Esophagus squamous epithelium (tissue), 5 donors: ENCODE results near the gene WWOX. TPM values are rescaled to one million over a fixed set of nuclear protein-coding genes. Genes with fewer than 3 reads are reported as not detected.

Experiments used
- DNase-seq: peaks from one replicate; lab custom pipeline; 2025; lab: John Stamatoyannopoulos, UW
- H3K27ac ChIP-seq, 4 donors: fragments of 200-600 bp; sonication (generic); one replicate each; pipeline ENCODE4 v1.5.1; 2016 to 2019; ENCODE audit warnings: mild to moderate bottlenecking in 1 of 4
- H3K27me3 ChIP-seq, 4 donors: fragments of 200-600 bp; sonication (generic); 1 replicate in 3 of 4; 2 replicates in 1 of 4; pipeline versions ENCODE4 v1.5.1 to v1.6.0; 2017 to 2021; ENCODE audit warnings: antibody characterized with exemption in 1 of 4
- H3K36me3 ChIP-seq, 3 donors: fragments of 200-600 bp; sonication (generic); one replicate each; pipeline ENCODE4 v1.5.1; 2016 to 2019
- H3K4me1 ChIP-seq, 3 donors: fragments of 200-600 bp; sonication (generic); one replicate each; pipeline ENCODE4 v1.5.1; 2017 to 2019
- H3K4me3 ChIP-seq, 4 donors: fragments of 200-600 bp; sonication (generic); 1 replicate in 3 of 4; 2 replicates in 1 of 4; pipeline ENCODE4 v1.5.1; 2016 to 2019; ENCODE audit warnings: mild to moderate bottlenecking in 2 of 4, moderate library complexity in 1 of 4
- H3K9me3 ChIP-seq, 3 donors: fragments of 200-600 bp; sonication (generic); one replicate each; pipeline ENCODE4 v1.5.1; 2016 to 2019
- CTCF ChIP-seq, 6 experiments: fragments of 450-650 bp in 4 of 6; fragments of 200-600 bp in 2 of 6; sonication (generic) in 2 of 6; IDR thresholded peaks; one replicate each; pipeline ENCODE4 v1.5.1; 2016 to 2019; ENCODE audit warnings: antibody characterized with exemption in 6 of 6, mild to moderate bottlenecking in 4 of 6, moderate library complexity in 4 of 6
- POLR2A ChIP-seq, 4 donors: fragments of 450-650 bp; IDR thresholded peaks; one replicate each; pipeline ENCODE4 v1.6.1; 2017; ENCODE audit warnings: antibody characterized with exemption in 4 of 4, mild to moderate bottlenecking in 4 of 4, moderate library complexity in 3 of 4
- WGBS, 2 donors: methylation state at CpG; one replicate each; pipeline ENCODE4 v1.1.5; 2018; 5-methylcytosine and 5-hydroxymethylcytosine counted together
- intact Hi-C: fragments of 100-400 bp; cut with DNase I; formaldehyde crosslinking; loops from one replicate; pipeline ENCODE4 v1.15.0; 2022
- total RNA-seq, 4 donors: library from RNA; depleted of rRNA; stranded (reverse); fragments of >200 nt; gene quantifications; one replicate each; pipeline ENCODE4 v1.1.0, GENCODE V29; 2016
- donor health status: DM: yes; HTN: yes; CAD: no.

The WWOX gene
- total RNA-seq, 4 donors from 2014 or later, result 20.9 to 31.1 (median 27.5) TPM

GRCh38 chr16:79007614-79008013 is 908.2 kb downstream of the WWOX start:
- H3K27ac ChIP-seq, result no peak overlapping the region

GRCh38 chr16:79008036-79008868 is 908.8 kb downstream of the WWOX start:
- no peaks in the 10 kb centered on the region for H3K9me3 ChIP-seq
- no peaks in the 10 kb centered on the region for H3K27me3 ChIP-seq
- no peak overlapping the region for H3K4me3 ChIP-seq
- no peaks in the 10 kb centered on the region for H3K36me3 ChIP-seq
- intact Hi-C loops, result no loop called here
- peaks cover 0 to 17% (median 0%) of the 10 kb centered on the region in 3 donors for H3K4me1 ChIP-seq
- WGBS, 2 donors, result 59 to 78% methylated on average over 5 to 7 of the region's 9 CpGs
- peak overlapping the region in 1 of 4 donors; percentile 4 for H3K27ac ChIP-seq
- no peak for DNase-seq
- TF ChIP-seq POLR2A (IDR thresholded peaks at IDR 0.05), result no peak

More at GRCh38 chr16:79007614-79008013, 908.2 kb downstream of the WWOX start:
- Histone ChIP-seq H3K4me3 (no peak overlapping the region), H3K36me3 (no peaks in the 10 kb centered on the region), H3K9me3 (no peaks in the 10 kb centered on the region), H3K4me1 (peaks cover 0 to 14% (median 0%) of the 10 kb centered on the region in 3 donors), H3K27me3 (no peaks in the 10 kb centered on the region)
- DNase-seq, result no peak
- TF ChIP-seq CTCF (IDR thresholded peaks at IDR 0.05), result no peak
- WGBS, 2 donors, result 40 to 45% methylated on average over 3 of the region's 3 CpGs
- intact Hi-C loops, result no loop called here

GRCh38 chr16:79008869-79009179 is 909.4 kb downstream of the WWOX start:
- intact Hi-C loops, result no loop called here
- no peaks in the 10 kb centered on the region for H3K27me3 ChIP-seq
- DNase-seq, result no peak
- H3K27ac ChIP-seq, result peak overlapping the region in 1 of 4 donors; percentile 4
- no peak overlapping the region for H3K4me3 ChIP-seq
- TF ChIP-seq POLR2A (IDR thresholded peaks at IDR 0.05), result no peak
- no peak for TF ChIP-seq CTCF (IDR thresholded peaks at IDR 0.05)
- H3K9me3 ChIP-seq, result no peaks in the 10 kb centered on the region
- no peaks in the 10 kb centered on the region for H3K36me3 ChIP-seq
- peaks cover 0 to 17% (median 0%) of the 10 kb centered on the region in 3 donors for H3K4me1 ChIP-seq
- WGBS, 2 donors, result 26 to 49% methylated on average over 5 to 6 of the region's 7 CpGs

- TF ChIP-seq CTCF (IDR thresholded peaks at IDR 0.05), result no peak
- TF ChIP-seq POLR2A (IDR thresholded peaks at IDR 0.05), result no peak
- Histone ChIP-seq H3K4me1 (peaks cover 0 to 17% (median 0%) of the 10 kb centered on the region in 3 donors), H3K4me3 (no peak overlapping the region), H3K27me3 (no peaks in the 10 kb centered on the region), H3K9me3 (no peaks in the 10 kb centered on the region), H3K36me3 (no peaks in the 10 kb centered on the region), H3K27ac (no peak overlapping the region)
- no peak for DNase-seq
- intact Hi-C loops, result no loop called here
- WGBS, 2 donors, result 90 to 96% methylated on average over 3 to 4 of the region's 4 CpGs
Observed at GRCh38 chr16:79009896-79010295, 910.4 kb downstream of the WWOX start.

GRCh38 chr16:79011282-79011681 is 911.8 kb downstream of the WWOX start:
- Histone ChIP-seq H3K36me3 (no peaks in the 10 kb centered on the region), H3K9me3 (no peaks in the 10 kb centered on the region), H3K27ac (no peak overlapping the region), H3K4me3 (no peak overlapping the region), H3K27me3 (no peaks in the 10 kb centered on the region), H3K4me1 (peaks cover 0 to 17% (median 0%) of the 10 kb centered on the region in 3 donors)
- intact Hi-C loops, result no loop called here
- TF ChIP-seq CTCF (IDR thresholded peaks at IDR 0.05) (no peak), POLR2A (IDR thresholded peaks at IDR 0.05) (no peak)
- WGBS, 2 donors, result 94 to 97% methylated on average over 3 of the region's 3 CpGs
- no peak for DNase-seq
